22Rv1 (cell line): ENCODE measurements around the gene RBM11.

ENCODE experiments used
- CTCF ChIP-seq: fragments of 450-650 bp; IDR thresholded peaks from 2 replicates; pipeline ENCODE4 v1.5.1; 2017; ENCODE audit warnings: mild to moderate bottlenecking
- ZFX ChIP-seq: fragments of 450-650 bp; IDR thresholded peaks from 2 replicates; pipeline ENCODE4 v1.6.1; 2017; ENCODE audit warnings: antibody characterized with exemption, borderline replicate concordance

DNA sequence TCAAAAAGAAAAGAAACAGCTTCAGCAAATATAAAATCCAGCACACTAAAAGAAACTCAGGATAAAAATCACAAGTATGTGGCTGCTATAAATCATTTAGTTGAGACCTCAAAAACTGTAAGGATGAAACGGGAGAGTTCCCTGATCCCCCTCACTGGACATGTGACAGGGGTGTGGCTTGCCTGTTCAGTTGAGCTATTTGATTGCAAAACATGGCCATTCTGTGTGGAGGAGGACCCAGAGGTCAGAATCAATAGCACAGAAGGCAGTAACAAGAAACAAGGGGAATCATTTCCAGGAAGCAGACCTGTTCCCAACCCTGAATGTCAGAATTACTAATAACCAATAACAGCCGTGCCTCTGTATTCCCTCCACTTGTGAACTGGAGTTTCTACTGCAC lies 27.9 kb downstream of the RBM11 start:
- TF ChIP-seq CTCF: no peak
- no peak for TF ChIP-seq ZFX
